K562 (cell line): ENCODE measurements around the gene CCL5. TPM values are rescaled to one million over a fixed set of nuclear protein-coding genes. Genes with fewer than 3 reads are reported as not detected.

ENCODE experiments used
- ATAC-seq: fragments of 200-7000 bp; cut with Tn5 transposase; 3 replicates; pipeline ENCODE4 v1.9.1; 2020; ENCODE audit warnings: moderate library complexity
- BruUV-seq: library from RNA; stranded (reverse); fragments of 400-500 nt; replicated peaks from 2 replicates; lab custom pipeline; 2021; lab: Mats Ljungman, UMichigan
- CTCF ChIA-PET: fragments of 300-600 bp; formaldehyde crosslinking; extraction: SDS; loops from one replicate; lab custom pipeline; 2021; ENCODE audit warnings: low intra/inter-chr PET ratio; lab: Yijun Ruan, JAX
- POLR2A ChIA-PET: fragments of 300-600, 350-650 bp; sonication (Branson Sonifier 250); formaldehyde crosslinking; extraction: SDS; loops from one replicate; lab custom pipeline; 2021; ENCODE audit warnings: antibody characterized with exemption, inconsistent platforms; lab: Yijun Ruan, JAX
- DNase-seq, 4 experiments: peaks; one replicate each; pipeline versions ENCODE4 v3.0.0 to v3.0.0-alpha.2; 2011 to 2018; ENCODE audit warnings: low spot score in 3 of 4, mixed read lengths in 3 of 4; ENCODE audit errors: extremely low read depth in 1 of 4
- FAIRE-seq: peaks from 2 replicates; lab custom pipeline; 2011; peaks lifted over from hg19 to GRCh38; lab: Jason Lieb, UNC
- H2AFZ ChIP-seq: 2 replicates; pipeline ENCODE4 v1.6.0; 2011; ENCODE audit warnings: low read depth, low read length, control low read depth, inconsistent platforms
- H3K27ac ChIP-seq: fragments of 200-600 bp; 3 replicates; pipeline ENCODE4 v1.8.0; 2011; ENCODE audit warnings: low read depth, mild to moderate bottlenecking, control low read depth, inconsistent platforms, low read length, moderate library complexity, mixed read lengths; ENCODE audit errors: extremely low read depth
- H3K27me3 ChIP-seq, 2 experiments: fragments of 300-600 bp in 1 of 2; 2 replicates in 1 of 2; 3 replicates in 1 of 2; pipeline versions ENCODE4 v1.6.0 to v1.8.0; 2011; ENCODE audit warnings: inconsistent platforms in 2 of 2, low read length in 2 of 2, mild to moderate bottlenecking in 1 of 2, mixed read lengths in 1 of 2, moderate library complexity in 1 of 2; ENCODE audit not compliant: control insufficient read depth in 2 of 2, insufficient read depth in 2 of 2
- H3K36me3 ChIP-seq: fragments of 300-600 bp; 3 replicates; pipeline ENCODE4 v1.8.0; 2011; ENCODE audit warnings: mild to moderate bottlenecking, low read length, inconsistent platforms; ENCODE audit not compliant: control insufficient read depth, insufficient read depth
- H3K4me1 ChIP-seq, 2 experiments: fragments of 200-600 bp in 1 of 2; replicated peaks in 1 of 2; 2 replicates in 1 of 2; 3 replicates in 1 of 2; pipeline versions ENCODE4 v1.5.1 to v1.8.0; 2011; ENCODE audit warnings: inconsistent platforms in 2 of 2, low read length in 2 of 2, mild to moderate bottlenecking in 1 of 2, mixed read lengths in 1 of 2, moderate library complexity in 1 of 2; ENCODE audit not compliant: control insufficient read depth in 2 of 2, insufficient read depth in 2 of 2
- H3K4me2 ChIP-seq: 2 replicates; pipeline ENCODE4 v1.6.1; 2011; ENCODE audit warnings: low read length, control low read depth, inconsistent platforms, mixed read lengths; ENCODE audit not compliant: insufficient read depth
- H3K4me3 ChIP-seq: fragments of 200-600 bp; sonication (generic), shearing (Covaris generic); 2 replicates; pipeline ENCODE4 v1.5.1; 2016; ENCODE audit warnings: control low read depth, inconsistent platforms
- H3K79me2 ChIP-seq: fragments of 200-600 bp; 3 replicates; pipeline ENCODE4 v1.8.0; 2011; ENCODE audit warnings: low read length, inconsistent platforms; ENCODE audit not compliant: control insufficient read depth, insufficient read depth
- H3K9ac ChIP-seq, 2 experiments: 2 replicates each; pipeline versions ENCODE4 v1.6.0 to v1.6.1; 2011; ENCODE audit warnings: low read depth in 2 of 2, low read length in 2 of 2, control low read depth in 1 of 2, inconsistent platforms in 1 of 2, mild to moderate bottlenecking in 1 of 2, mixed read lengths in 1 of 2; ENCODE audit not compliant: insufficient read depth in 1 of 2
- H3K9me1 ChIP-seq: one replicate; pipeline ENCODE4 v1.6.0; 2011; ENCODE audit warnings: inconsistent platforms, mild to moderate bottlenecking, low read length, moderate library complexity; ENCODE audit not compliant: control insufficient read depth, insufficient read depth
- H3K9me3 ChIP-seq: replicated peaks from 2 replicates; pipeline ENCODE4 v1.5.1; 2011; ENCODE audit warnings: low read depth, low read length, inconsistent platforms; ENCODE audit not compliant: control insufficient read depth, insufficient read depth
- H4K20me1 ChIP-seq: replicated peaks from 2 replicates; pipeline ENCODE4 v1.6.1; 2011; ENCODE audit warnings: low read length, inconsistent platforms, mixed read lengths; ENCODE audit not compliant: control insufficient read depth, insufficient read depth
- AFF4 ChIP-seq: sonication (generic); formaldehyde crosslinking; IDR thresholded peaks from 2 replicates; pipeline ENCODE4 v1.8.0; 2023; ENCODE audit warnings: mild to moderate bottlenecking, missing genetic modification reagents
- CTCFL ChIP-seq: IDR thresholded peaks from 2 replicates; pipeline ENCODE4 v1.6.1; 2011; ENCODE audit warnings: borderline replicate concordance, low read depth, mild to moderate bottlenecking, moderate library complexity, low read length; ENCODE audit not compliant: insufficient read depth, poor library complexity, severe bottlenecking
- FOXP1 ChIP-seq: sonication (generic); formaldehyde crosslinking; IDR thresholded peaks from 2 replicates; pipeline ENCODE4 v1.8.0; 2022; ENCODE audit warnings: mild to moderate bottlenecking, missing genetic modification reagents
- GABPA ChIP-seq: fragments of 200-800 bp; sonication (Bioruptor generic); conservative IDR thresholded peaks from 2 replicates; pipeline ENCODE4 v1.6.1; 2016; ENCODE audit warnings: low read depth, missing genetic modification characterization, missing compliant biosample characterization
- GABPB2 ChIP-seq: fragments of 250-450 bp; sonication (Bioruptor Pico); conservative IDR thresholded peaks from 2 replicates; pipeline ENCODE4 v1.5.1; 2021; ENCODE audit warnings: mild to moderate bottlenecking
- RAD21 ChIP-seq, 2 experiments: fragments of 250-450 bp in 1 of 2; fragments of 450-650 bp in 1 of 2; sonication (Bioruptor Pico) in 1 of 2; formaldehyde crosslinking in 1 of 2; IDR thresholded peaks in 1 of 2; conservative IDR thresholded peaks in 1 of 2; 2 replicates each; pipeline versions ENCODE4 v1.4.0 to v1.8.0; 2020 to 2022; ENCODE audit warnings: mild to moderate bottlenecking in 2 of 2, moderate library complexity in 1 of 2
- STAG1 ChIP-seq: sonication (generic); formaldehyde crosslinking; IDR thresholded peaks from 2 replicates; pipeline ENCODE4 v1.5.0; 2020; ENCODE audit warnings: missing genetic modification reagents, borderline replicate concordance
- ZNF12 ChIP-seq: sonication (generic); formaldehyde crosslinking; IDR thresholded peaks from 2 replicates; pipeline ENCODE4 v1.4.0; 2020; ENCODE audit warnings: mild to moderate bottlenecking, missing genetic modification reagents
- ZNF146 ChIP-seq: IDR thresholded peaks from one replicate; pipeline ENCODE4 v1.6.1; 2018; ENCODE audit warnings: missing compliant biosample characterization; ENCODE audit not compliant: unreplicated experiment
- WGBS: fragments of 100-300 bp; shearing (Covaris generic); methylation state at CpG from one replicate; pipeline ENCODE4 v1.1.6; 2016; ENCODE audit warnings: low coverage, mixed read lengths; ENCODE audit not compliant: insufficient coverage; ENCODE audit errors: missing lambda C conversion rate; 5-methylcytosine and 5-hydroxymethylcytosine counted together
- in situ Hi-C: fragments of 300-500 bp; cut with MboI; formaldehyde crosslinking; loops from 4 replicates; pipeline ENCODE4 v1.15.0; 2018; ENCODE audit warnings: inconsistent platforms, mixed read lengths
- intact Hi-C: fragments of 100-400 bp; cut with micrococcal nuclease; formaldehyde crosslinking; loops from 2 replicates; pipeline ENCODE4 v1.14.2; 2022
- polyA plus RNA-seq, 8 experiments: library from polyadenylated mRNA; depleted of rRNA in 4 of 8; stranded (reverse) in 5 of 8; unstranded in 3 of 8; fragments of >200 nt; fragmentation: Nextera tagmentation in 2 of 8; fragmentation: Illumina TruSeq in 1 of 8; extraction: Ambion mirVana in 2 of 8; extraction: Trizol in 1 of 8; gene quantifications; 2 replicates each; pipeline versions ENCODE4 v1.2.1 to v1.2.3, GENCODE V29; 2011 to 2014; ENCODE audit warnings: inconsistent platforms in 1 of 8, missing spikeins in 1 of 8
- total RNA-seq, 7 experiments: library from RNA; depleted of rRNA in 6 of 7; stranded (reverse); fragments of >200 nt in 6 of 7; fragmentation: Illumina TruSeq in 2 of 7; extraction: Trizol in 2 of 7; gene quantifications; 2 replicates each; pipeline versions ENCODE4 v1.2.1 to v1.2.3, GENCODE V29; 2011 to 2021; ENCODE audit warnings: low replicate concordance in 1 of 7

CCL5 gene
- total and polyA plus RNA-seq, 9 of the 15 experiments (the other 6 are each of a cell fraction or from before 2014, with no cell fraction given), result 0.18 to 0.59 (median 0.45) TPM; not detected in 1

GRCh38 chr17:35856603-35857002 lies 23.6 kb downstream of the CCL5 start:
- Histone ChIP-seq H3K27ac (no peak overlapping the region), H3K4me3 (no peak overlapping the region), H3K4me2 (no peak overlapping the region), H3K9ac (no peak overlapping the region), H3K9me3 (no peaks in the 10 kb centered on the region), H2AFZ (no peak overlapping the region), H3K4me1 (no peaks in the 10 kb centered on the region), H4K20me1 (no peaks in the 10 kb centered on the region), H3K9me1 (peaks cover 3% of the 10 kb centered on the region), H3K79me2 (no peaks in the 10 kb centered on the region), H3K36me3 (no peaks in the 10 kb centered on the region), H3K27me3 (no peaks in the 10 kb centered on the region)
- TF ChIP-seq RAD21 (CRISPR knock-in tag; conservative IDR thresholded peaks at IDR 0.05 in 1 of 2, IDR thresholded peaks at IDR 0.05 in 1 of 2) (no peak), ZNF146 (CRISPR knock-in tag) (no peak), STAG1 (CRISPR knock-in tag) (no peak)
- DNase-seq (no peak), FAIRE-seq (no peak), ATAC-seq (no peak)
- no TSS peak for BruUV-seq
- ChIA-PET POLR2A (interaction anchor here (0.6 to 2.7 kb wide), 4 partner anchors 9 to 74 kb away, joined by 3 to 19 read pairs (median 4); partner anchors contain the start of gene RDM1), CTCF (no interaction called here)
- in situ Hi-C loops, result no loop called here
- 92% methylated on average over 2 of the region's 2 CpGs for WGBS
- intact Hi-C loops, result loop anchor here (5.0 to 10.0 kb wide), 2 partner anchors 61 to 288 kb away; no protein-coding TSS in a partner anchor

GRCh38 chr17:35855965-35856364 lies 24.2 kb downstream of the CCL5 start:
- Histone ChIP-seq H4K20me1 (no peaks in the 10 kb centered on the region), H3K9me3 (no peaks in the 10 kb centered on the region), H3K9me1 (peaks cover 3% of the 10 kb centered on the region), H2AFZ (no peak overlapping the region), H3K27me3 (no peaks in the 10 kb centered on the region), H3K79me2 (no peaks in the 10 kb centered on the region), H3K36me3 (no peaks in the 10 kb centered on the region), H3K4me3 (no peak overlapping the region), H3K27ac (no peak overlapping the region), H3K4me1 (no peaks in the 10 kb centered on the region), H3K9ac (no peak overlapping the region), H3K4me2 (no peak overlapping the region)
- CTCF ChIA-PET, result no interaction called here
- no TSS peak for BruUV-seq
- DNase-seq (no peak), FAIRE-seq (no peak), ATAC-seq (no peak)
- WGBS, result 40% methylated on average over 4 of the region's 5 CpGs
- intact Hi-C loops (loop anchor here (5.0 to 10.0 kb wide), 2 partner anchors 61 to 289 kb away; no protein-coding TSS in a partner anchor), in situ Hi-C loops (no loop called here)
- POLR2A ChIA-PET, result interaction anchor here (1.4 kb wide), 1 partner anchor 9 kb away, joined by 3 read pairs; no protein-coding TSS in a partner anchor
- no peak for TF ChIP-seq GABPB2 (CRISPR knock-in tag)
- no peak for TF ChIP-seq CTCFL
- TF ChIP-seq FOXP1 (CRISPR knock-in tag), result no peak
- TF ChIP-seq GABPA (tag), result no peak
- no peak for TF ChIP-seq AFF4 (CRISPR knock-in tag)
- TF ChIP-seq ZNF12 (CRISPR knock-in tag), result no peak
